IPS DF 4.7 (cell line): ENCODE results near the gene SETD9.

Source experiments
- DNase-seq: peaks from one replicate; pipeline ENCODE4 v3.0.0-alpha.2; 2013; ENCODE audit warnings: low spot score; ENCODE audit errors: extremely low read depth

Gene SETD9, protein sequence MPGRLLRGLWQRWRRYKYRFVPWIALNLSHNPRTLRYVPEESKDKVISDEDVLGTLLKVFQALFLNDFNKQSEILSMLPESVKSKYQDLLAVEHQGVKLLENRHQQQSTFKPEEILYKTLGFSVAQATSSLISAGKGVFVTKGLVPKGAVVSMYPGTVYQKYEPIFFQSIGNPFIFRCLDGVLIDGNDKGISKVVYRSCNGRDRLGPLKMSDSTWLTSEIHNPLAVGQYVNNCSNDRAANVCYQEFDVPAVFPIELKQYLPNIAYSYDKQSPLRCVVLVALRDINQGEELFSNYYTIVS

DNA sequence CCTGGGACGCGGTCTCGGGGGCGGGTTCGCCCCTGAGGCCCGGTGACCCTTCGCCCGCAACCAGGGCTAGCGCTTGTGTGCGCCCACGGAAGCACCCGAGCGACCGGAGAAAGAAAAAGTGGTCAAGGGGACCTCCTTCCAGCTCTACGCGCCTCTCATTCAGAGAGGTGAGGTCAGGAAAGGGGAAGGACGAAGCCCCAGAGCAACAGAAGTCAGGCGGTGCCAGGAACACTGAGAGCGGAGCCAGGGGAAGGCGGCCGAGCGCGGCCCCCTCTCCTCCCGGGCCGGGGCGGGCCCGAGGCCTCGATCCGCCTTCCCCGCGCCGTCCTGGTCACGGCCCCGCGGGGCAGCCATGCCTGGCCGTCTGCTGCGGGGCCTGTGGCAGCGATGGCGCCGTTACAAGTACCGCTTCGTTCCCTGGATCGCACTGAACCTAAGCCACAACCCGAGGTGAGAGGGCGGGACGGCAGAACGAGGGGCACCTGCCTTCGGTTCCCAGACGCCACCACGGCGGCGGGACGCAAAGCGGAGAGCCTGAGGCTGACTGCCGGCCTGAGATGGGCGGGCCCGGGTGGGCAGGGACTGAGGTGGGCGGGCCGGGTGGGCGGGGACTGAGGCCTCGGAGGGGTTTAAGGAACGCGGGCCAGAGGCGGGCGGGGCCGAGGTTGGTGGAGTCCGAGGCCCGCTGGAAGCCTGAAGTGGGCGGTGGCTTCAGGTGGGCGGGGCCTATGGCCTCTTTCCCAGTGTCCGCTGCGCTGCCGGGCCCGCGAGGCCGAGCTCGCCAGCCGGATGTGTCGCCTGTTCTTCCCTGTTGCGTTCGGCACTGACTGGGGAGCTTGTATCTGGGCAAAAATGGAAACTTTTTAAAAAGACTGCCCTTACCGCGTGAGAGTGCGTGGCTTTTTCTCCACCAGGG is at the start of gene SETD9:
TSS of gene SETD9 (plus strand) at position 303 of the 916 bp plus-strand sequence. CDS start at position 353, 50 bp downstream.
- DNase-seq: peak; percentile 86

DNA sequence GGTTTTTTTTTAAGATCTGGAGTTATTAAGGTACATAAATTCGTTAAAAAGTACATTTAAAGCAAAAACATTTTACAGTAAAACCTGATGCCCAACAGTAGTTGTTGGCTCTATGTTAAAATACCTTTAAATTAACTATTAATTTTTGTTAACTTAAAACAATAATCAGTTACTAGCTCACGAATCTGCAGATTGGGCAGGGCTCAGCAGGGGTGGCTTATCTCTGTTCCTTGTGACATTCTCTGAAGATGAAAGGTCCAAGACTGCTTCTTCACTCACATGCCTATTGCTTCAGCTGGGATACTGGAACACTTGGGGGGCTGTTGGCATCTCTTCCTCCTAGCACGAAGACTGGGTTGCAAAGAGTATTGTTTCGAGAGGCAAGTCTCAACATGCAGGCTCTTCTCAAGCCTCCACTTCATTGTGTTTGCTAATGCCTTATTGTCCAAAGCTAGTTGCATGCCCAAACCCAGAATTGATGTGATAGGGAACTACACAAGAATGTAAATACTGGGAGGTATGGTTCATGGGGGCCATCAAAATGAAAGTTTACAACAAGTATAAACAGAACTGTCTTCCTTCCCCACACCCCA is 47.4 kb upstream of the SETD9 start:
- DNase-seq: no peak

DNA sequence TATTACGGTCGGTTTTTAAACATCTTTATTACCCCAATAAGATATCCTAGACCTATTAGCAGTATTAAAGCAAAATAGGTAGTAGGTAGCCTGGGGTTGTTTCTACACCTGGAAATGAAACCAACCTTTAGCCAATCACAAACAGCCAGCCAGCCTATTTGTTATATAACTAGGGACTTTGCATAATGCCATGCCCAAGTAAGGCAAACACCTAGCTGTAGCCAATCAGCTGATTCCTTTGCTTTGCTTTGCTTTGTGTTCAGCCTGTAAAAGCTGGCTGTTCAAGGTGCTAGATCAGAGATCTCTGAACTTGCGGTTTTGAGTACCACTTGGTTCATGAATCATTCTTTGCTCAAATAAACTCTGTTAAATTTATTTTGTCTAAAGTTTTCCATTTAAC is 46.5 kb upstream of the SETD9 start:
- DNase-seq: no peak

DNA sequence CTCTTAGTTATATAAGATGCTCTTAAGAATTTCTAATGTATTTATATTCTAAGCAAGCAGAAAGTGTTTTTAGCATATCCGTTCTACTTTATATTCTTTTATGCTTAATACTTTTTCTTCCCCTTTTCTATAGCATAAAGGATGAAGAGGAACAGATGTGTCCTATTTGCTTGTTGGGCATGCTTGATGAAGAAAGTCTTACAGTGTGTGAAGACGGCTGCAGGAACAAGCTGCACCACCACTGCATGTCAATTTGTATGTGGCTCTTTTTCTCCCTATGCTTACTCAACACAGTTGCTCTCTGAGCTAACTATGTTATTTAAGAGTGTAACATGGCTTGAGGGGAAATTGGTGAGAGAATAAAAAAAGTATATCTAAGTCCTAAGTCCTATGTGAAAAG is 37.6 kb upstream of the SETD9 start:
- no peak for DNase-seq

DNA sequence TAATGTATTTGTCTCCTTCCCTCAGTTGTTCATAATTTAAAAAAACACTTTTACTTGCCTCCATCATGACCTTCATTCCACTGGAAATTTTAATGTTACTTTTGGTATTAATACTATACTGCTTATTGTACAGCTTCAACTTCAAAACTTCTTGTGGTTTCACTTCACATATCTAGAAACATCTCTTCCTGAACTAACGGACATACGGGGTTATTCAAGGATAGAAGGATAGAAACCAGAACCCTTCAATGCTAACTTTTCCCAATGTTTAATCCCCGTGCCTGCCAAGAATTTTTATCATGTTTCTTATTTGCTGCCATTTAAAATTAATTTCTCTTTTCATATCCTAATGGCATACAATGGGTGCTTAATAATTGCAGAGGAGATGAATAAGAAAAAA is 36.3 kb upstream of the SETD9 start:
- no peak for DNase-seq

DNA sequence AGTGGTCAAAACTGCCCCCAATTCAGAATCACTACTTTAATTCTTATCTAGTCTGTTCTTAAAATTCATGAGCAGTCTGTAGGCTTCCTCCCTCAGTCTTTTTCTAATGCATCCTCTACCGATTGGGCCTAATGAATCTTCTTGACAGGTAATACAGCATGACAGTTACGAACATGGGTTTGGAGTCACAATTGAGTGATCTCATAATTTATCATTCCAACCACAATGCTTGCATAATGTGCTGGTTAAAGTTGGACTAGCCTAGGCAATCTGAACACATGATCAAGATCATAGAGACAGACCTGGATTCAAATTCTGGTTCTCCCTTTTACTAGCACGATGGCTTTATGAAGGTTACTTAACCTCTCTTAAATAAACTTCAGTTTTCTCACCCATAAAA is 33.1 kb upstream of the SETD9 start:
- no peak for DNase-seq

DNA sequence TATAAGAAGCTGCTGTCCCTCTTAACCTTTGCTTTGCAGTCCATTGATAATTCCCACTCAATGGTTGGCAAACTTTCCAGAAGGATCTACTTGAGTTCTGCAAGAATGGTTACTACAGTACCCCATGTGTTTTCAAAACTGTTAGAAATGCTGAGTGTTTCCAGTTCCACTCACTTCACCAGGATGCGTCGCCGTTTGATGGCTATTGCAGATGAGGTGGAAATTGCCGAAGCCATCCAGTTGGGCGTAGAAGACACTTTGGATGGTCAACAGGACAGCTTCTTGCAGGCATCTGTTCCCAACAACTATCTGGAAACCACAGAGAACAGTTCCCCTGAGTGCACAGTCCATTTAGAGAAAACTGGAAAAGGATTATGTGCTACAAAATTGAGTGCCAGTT is 27.8 kb upstream of the SETD9 start:
- no peak for DNase-seq

DNA sequence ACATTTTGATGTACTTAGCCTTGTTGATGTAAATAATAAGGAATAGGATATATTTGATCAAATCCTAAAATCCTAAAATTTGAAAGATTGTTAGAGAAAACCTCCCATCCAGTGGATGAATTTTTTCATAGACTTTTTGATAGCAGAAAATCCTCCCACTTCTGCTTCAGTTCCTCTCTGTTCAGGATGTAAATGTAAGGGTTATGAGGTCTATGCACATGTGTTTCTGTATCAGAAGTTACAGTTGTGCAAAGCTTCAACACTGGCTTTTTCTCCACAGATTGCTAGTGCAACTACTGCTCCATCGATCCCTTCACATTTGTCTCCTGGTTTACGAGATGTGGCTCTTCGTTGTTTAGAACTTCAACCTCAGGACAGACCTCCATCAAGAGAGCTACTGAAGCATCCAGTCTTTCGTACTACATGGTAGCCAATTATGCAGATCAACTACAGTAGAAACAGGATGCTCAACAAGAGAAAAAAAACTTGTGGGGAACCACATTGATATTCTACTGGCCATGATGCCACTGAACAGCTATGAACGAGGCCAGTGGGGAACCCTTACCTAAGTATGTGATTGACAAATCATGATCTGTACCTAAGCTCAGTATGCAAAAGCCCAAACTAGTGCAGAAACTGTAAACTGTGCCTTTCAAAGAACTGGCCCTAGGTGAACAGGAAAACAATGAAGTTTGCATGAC is 16.0 kb upstream of the SETD9 start:
- DNase-seq: no peak

DNA sequence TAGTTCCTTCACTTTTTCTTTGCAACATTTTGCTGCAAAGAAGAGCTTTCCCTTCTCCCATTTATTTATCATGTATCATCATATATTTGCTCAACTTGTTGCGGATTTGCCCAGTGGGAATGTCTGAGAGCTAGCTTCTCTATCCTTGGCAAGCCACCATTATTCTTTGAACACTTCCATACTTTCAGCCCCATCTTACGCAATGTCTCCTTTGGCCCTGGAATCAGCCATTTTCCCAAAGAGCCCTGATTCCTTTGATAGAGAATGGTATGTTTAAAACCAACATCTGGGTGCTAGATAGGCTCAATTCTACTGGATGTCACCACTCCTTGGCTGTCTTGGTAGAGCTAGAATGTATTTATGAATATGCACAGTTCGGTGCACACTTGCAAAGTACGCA is 12.6 kb upstream of the SETD9 start:
- no peak for DNase-seq

DNA sequence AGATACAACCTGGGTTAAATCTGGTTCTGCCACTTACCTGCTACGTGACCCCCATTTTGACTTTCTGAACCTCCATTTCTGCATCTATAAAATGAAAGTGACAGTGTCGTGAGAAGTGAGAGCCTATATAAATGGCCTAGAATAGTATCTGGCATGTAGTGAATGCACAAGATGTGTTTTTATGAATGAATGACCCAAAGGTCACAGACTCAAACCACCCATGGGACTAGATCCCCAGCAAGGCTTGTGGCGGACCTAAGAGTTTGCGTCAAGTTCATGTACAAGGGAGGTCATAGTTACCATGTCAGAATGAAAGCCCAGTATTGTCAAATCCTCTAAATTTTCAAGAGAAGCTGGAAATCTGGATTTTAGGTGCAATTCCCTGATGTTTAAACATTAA is 11.2 kb upstream of the SETD9 start:
- no peak for DNase-seq

DNA sequence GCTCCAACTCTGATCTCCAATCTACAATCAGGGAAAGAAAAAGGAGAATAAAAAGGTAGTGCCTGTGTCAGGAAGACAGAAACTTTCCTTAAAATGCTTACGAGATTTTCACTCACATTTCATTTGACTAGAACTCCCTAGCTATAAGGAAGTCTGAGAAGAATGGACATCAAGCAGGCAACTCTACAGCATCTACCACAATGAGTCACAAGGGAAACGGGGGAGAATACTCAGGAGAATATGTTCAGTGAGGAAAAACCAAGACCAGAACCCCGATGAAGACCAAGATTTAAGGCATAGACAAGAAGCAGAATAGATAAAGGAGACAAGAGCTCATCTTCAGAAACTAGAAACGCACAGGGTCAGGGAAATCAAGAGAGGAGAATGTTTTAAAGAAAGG is 9.0 kb upstream of the SETD9 start:
- no peak for DNase-seq

DNA sequence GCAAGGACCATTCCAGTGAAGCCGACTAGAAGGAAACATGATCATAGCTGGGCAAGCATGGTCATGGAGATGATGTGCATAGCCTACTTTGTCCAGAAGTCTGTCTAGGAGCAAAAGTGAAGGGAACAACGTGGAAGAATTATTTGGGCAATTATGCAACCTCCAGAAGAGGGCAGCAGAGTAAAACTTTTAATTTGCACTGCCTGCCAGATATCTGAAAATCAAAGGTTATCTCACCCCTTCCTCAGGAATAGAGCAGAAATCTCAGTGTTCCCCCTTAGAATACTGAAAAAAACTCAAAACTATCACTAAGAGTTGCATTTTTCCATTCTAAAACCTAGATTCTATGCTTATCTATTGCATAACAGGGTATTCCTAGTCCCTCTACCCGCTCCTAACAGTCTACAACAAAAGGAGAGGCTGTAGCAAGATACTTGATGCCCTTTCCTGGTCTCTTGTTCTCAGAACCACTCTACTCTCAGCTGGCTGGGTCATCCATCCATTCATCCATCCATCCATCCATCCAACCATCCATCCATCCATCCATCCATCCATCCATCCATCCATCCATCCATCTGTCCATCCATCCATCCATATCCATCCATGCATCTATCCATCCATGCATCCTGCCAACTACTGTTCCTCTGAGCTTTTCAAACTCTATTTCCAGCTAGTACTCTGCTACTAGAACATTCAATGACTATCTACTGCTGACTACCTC is 8.4 kb upstream of the SETD9 start:
- DNase-seq: no peak

DNA sequence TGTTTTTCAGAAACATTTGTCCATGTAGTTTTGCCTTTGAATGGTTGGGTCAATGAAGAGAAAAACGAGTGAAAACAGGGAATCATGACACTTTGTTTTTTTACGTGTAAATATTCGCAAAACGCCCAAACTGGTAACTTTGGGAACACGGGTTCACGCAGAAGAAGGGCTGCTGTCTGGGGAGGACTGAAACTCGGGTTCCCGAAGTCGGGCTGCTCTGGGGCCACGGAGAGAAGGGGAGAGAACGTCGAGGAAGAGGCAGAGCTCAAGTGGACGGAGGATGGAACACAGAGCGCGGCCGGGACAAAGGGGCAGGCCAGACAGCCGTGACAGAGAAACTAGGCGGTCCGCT is 478 bp upstream of the SETD9 start:
- no peak for DNase-seq

DNA sequence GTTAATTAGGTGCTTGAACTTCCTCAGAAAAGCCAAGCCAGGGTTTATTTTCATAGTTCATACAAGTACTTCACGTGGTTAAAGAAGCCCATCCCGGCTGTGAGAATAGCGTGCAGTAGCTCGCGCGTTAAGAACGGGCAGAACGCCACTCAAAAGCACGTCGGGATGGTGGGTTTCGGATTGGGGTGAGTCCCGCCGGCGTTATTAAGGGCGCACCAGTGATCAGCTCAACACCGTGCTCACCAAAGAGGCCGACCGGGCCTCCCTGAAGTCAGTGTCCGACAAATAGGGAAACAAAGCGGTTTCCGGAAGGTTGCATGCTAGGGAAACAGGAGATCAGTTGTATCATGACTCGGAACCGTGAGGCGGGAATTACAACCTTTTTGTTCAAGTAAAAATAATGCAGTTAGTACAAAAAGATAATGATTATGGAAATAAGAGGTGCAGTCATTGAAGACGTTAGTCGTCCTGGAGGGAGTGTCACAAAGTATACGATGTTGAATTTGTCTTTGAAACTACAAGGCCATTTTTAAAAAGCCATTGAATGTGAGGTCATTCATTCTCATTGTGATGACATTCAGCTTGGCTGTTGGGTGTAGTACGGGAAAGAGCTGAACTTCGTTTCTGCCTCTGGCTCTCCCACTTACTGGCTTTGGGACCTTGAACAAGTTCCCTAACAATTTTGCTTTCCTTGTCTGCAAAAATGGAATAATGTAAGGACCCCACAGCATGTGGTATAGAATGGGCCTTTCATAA is 992 bp downstream of the SETD9 start:
- DNase-seq: no peak

DNA sequence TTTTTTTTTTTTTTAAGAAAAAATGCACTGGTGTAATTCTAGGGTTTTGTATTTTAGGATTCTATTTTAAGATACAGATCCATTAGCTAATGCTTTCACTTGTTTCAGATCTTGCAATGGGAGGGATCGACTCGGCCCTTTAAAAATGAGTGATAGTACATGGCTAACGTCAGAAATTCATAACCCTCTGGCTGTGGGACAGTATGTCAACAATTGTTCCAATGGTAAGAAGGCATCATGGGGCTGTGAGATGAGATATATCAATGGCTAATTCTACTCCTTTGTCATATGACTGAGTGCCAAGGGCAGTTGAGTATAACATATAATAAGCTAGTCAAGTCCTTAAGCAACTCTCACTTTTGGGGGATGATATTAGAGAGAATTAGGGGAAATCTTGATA is 4.4 kb downstream of the SETD9 start:
- DNase-seq: no peak

DNA sequence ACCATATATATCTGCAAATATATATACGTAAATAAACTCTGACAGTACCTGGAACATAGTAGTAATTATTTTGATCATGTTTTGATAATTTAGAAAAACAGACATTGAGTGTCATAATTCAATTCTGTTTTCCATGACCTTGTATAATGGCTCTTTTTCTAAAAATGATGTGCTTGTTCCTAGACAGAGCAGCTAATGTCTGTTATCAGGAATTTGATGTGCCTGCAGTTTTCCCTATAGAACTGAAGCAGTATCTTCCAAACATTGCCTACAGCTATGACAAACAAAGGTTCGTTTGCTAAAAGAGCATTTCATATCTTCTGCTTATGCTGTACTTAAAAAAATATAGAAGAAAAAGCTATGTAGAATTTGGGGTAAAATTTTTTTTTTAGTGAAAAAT is 5.3 kb downstream of the SETD9 start:
- no peak for DNase-seq

DNA sequence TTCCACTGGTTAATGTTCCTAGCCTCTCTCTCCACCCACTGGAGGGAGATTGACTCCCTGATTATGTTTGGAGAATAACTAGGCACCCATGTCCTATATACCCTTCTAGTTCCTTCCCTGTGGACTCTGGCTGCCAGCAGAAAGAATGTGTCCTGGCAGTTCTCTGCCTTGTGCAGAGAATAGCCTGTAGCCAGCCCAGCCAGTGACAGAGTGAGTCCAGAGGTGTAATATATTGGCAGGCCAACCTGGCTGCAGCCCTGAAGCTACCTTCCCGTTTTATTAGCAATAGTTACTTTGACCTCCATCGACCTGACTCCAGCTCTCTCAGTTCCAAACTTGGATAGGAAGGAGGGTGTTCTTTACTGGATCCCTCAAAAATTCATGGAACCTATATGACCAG is 8.1 kb downstream of the SETD9 start:
- no peak for DNase-seq

DNA sequence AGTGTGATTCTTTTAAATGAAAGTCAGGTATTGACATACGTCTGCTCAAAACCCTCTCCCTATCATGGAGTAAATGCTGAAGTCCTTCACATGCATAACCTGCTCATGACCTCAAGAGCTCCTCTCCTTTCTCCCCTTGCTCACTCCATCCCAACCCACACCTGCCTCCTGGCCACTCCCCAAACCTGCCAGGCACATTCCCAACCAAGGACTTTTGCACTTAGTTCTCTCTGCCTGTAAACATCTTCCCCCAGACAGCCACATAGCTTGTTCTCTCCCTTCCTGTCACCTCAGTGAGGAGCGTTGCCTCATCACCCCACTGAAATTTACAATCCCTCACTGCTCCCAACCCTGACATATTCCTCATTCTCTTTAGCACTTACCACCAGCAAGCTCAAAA is 8.7 kb downstream of the SETD9 start:
- DNase-seq: no peak

DNA sequence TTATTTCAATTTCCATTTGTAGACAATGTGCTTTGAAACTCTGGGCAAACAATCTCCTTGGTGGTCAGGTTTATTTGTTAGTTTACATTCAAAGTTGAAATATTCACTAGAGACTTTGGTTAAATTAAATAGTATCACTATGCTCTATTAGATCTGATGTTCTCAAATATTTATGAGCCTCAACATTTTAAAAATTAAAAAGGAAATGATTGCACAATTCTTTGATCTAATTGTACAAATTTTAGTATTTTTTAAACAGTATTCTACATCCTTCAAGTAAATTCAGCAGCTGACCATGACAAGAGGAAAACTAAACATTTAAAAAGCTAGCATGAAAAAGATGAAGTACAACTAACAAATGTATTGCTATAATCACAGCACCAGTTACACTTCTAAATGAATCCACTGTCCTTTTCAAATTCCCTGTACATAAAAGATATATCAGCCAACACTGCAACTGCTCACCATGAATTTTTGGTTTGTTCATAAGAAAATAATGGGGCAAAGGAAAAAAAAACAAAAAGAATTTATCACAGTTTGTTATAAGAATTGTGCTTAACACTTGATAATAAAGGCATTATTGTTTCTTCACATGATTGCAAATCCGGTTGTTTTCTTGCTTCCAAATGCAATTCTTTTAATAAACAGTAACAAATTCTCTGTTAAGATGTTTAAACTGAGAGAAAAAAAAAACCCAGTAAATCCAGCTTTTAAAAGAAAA is 10.7 kb downstream of the SETD9 start:
- no peak for DNase-seq

DNA sequence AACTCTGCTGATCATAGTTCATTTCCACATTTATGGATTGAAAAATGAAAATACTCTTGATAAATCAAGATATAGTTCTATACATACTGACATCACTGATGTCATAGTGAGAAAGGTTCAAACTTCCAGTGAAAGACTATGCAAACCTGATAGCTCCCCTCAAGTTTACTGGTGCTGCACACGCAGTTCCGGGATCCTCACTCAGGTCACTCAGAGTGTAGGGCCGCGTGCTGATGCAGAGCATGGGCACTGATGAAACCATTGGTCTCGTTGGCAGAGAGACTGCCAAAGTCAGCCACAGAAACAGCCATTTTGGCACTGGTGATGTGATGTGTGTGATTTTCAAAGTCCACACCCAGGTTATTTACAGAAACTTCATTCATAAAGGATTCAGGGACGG is 13.5 kb downstream of the SETD9 start:
- no peak for DNase-seq
